HG03432 (cell line): ENCODE data around the gene SLC22A16.
"Not testable (repeated sequence)": the region's sequence is repeated elsewhere in the genome, so short reads cannot be mapped to it uniquely, and the experiment has no call there.

ENCODE experiments used
- ATAC-seq: cut with Tn5 transposase; IDR thresholded peaks from one replicate; pipeline ENCODE4 v1.9.1; 2021; ENCODE audit warnings: mild to moderate bottlenecking, moderate library complexity; ENCODE audit not compliant: unreplicated experiment

SLC22A16 gene, protein sequence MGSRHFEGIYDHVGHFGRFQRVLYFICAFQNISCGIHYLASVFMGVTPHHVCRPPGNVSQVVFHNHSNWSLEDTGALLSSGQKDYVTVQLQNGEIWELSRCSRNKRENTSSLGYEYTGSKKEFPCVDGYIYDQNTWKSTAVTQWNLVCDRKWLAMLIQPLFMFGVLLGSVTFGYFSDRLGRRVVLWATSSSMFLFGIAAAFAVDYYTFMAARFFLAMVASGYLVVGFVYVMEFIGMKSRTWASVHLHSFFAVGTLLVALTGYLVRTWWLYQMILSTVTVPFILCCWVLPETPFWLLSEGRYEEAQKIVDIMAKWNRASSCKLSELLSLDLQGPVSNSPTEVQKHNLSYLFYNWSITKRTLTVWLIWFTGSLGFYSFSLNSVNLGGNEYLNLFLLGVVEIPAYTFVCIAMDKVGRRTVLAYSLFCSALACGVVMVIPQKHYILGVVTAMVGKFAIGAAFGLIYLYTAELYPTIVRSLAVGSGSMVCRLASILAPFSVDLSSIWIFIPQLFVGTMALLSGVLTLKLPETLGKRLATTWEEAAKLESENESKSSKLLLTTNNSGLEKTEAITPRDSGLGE

DNA sequence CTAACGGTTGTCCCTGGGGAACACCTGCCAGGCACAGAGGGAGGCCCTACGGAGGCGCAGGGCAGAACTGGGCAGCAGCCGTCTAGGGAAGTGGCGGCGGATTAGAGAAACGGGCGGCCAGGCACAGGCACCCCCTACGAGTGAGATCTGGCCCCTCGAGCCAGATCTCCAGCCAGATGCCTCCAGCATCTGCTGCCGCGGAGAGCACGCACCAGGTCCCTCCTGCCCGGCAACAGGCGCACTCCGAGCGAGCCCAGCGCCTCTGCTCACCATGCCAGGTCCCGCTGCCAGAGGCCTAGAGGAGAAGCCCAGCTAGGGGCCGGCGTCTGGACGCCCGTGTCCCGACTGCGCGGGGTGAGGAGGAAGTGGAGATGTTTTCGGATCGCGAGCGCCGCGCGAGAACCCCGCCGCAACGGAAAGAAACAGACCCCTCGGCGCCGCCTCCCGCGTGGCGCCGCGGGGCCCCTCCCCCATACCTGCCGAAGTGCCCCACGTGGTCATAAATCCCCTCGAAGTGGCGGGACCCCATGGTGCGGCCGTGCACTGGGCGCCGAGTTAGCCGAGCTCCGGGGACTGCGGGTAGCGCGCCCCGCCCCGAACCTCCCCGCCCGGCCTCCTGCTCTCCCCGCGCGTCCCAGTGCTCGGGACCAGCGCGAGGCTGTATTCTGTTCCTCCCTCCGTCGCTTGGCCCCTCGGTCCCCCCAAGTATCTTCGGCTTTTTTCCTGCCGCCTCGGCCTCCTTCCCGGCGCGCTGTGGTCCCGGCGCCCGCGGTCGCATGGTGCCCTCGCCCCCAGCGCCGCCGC lies at the start of gene SLC22A16:
TSS of gene SLC22A16 (minus strand) at position 568 of the 804 bp plus-strand sequence. CDS start at position 529, 39 bp downstream.
- ATAC-seq: no peak

DNA sequence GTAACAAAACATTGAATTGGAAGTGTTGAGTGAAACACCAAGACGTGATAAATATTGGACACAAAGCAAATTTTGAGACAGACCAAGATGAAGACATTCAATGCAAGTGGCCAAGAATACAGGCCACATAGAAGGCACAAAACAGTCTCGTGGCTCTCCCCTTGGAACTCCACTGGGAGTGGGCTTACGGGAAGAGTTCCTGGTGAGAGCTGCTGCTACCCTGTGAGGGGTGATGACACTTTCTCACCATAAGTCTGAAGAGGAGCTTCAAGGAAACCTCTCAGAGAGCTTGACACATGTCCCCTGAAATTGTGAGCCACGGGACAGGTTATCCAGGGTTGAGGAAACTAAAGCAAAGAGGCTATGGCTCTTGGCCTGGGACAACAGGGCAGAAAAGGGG lies 48.6 kb upstream of the SLC22A16 start:
- ATAC-seq: no peak

DNA sequence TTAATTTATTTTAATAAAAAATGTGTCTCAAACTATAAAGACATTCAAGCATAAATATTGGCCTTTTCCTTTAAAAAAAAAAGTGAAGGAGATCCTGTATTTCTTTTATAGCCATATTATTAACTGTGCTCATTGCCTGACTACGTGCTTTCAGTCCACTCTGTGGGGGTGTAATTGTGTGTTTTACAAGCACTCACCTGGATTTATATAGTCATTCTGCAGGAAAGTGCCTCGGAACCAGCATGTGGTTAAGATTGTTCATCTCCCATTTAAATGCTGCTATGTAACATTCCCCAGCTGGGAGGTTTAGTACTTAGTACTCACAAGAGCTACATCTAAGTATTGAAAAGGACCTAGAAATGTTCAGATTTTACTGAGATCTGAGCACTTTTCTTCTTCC lies 47.9 kb upstream of the SLC22A16 start:
- no peak for ATAC-seq

DNA sequence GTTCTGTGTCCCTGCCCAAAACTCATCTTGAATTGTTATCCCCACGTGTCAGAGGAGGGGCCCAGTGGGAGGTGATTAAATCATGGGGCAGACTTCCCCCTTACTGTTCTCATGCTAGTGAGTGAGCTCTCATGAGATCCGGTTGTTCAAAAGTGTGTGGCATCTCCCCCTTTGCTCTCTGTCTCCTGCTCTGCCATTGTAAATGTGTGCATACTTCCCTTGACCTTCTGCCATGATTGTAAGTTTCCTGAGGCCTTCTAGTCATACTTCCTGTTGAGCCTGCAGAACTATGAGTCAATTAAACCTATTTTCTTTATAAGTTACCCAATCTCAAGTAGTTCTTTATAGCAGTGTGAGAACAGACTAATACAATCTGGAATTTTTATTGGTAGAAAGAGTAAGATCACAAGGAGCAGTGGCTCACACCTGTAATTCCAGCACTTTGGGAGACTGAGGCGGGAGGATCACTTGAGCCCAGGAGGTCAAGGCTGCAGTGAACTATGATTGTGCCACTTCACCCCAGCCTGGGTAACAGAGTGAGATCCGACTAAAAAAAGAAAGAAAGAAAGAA lies 47.1 kb upstream of the SLC22A16 start:
- ATAC-seq: no peak

DNA sequence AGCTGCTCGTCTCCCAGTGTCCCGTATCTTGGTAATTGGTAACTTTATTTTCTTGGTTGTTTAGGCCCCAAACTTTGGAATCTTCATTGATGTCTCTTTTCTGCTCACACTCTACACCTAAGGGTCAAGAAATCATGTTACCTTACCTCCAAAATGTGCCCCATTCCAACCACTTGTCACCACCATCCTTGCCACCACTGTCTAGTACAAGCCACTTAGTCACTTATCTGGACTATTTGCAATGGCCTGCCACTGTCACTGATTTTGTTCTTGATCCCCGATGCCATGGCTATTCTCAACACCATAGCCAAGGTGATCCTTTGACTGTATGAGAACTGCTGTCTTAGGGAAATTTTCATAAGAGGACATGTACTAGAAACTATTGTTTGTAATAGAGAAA lies 46.0 kb upstream of the SLC22A16 start:
- ATAC-seq: no peak

DNA sequence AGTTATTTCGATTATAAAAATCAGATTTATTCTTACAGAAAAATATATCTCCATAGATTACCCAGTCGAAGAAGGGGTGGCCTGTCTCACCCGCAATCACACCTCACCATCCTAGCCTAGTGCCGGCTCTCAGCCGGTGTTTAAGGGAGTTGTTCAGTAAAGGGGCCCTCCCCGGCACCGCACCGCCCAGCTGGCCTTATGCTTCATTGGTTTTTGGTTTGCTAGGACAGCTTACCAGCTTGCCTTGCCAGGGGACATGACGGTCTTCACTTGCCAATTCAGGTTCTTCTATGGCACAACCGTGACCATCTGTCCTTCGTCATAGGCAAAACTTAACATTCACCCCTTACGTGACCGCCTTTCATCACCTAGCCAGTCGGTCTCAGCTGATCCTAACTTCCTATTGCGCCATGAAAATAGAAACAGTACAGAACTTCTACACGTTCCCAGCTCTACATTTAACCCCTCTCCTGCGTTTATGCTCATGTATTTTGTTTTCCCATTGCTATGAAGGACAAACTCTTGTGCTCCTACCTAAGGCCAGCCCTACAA lies 44.7 kb upstream of the SLC22A16 start:
- no peak for ATAC-seq

DNA sequence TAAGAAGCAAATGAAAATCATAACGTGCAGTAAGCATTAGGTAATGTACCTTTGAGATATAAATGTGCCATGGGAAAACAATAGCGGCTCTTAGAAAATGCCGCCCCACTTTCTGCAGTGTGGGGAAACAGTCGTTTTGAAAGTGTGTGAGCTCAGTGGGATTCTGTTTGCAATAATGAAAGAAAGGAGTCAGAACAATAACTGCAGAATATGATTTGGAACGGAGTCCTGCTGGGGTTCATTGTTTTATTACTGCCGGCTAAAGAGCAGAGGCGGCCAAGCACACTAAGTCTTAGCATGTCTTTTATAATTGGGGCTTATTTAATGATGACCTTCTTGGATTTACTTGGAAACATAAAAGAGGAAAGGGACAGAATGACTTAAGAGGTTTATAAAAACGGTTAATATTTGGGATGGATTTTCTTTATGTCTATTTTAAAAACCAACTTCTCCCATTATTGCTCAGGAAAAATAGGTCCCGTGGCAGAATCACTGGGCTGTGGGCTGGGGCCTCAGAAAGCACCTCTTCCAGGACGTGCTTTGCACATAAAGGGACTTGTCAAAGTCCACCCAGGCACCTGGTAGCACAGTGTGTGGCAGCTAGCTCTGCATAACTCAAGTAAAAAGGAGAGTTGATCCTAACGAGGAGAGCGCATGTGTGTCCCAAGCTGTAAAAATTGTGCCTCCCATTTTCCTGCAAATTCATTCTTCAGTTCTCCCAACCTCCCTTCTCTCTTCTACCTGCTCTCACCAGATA lies 44.0 kb upstream of the SLC22A16 start:
- ATAC-seq: no peak

DNA sequence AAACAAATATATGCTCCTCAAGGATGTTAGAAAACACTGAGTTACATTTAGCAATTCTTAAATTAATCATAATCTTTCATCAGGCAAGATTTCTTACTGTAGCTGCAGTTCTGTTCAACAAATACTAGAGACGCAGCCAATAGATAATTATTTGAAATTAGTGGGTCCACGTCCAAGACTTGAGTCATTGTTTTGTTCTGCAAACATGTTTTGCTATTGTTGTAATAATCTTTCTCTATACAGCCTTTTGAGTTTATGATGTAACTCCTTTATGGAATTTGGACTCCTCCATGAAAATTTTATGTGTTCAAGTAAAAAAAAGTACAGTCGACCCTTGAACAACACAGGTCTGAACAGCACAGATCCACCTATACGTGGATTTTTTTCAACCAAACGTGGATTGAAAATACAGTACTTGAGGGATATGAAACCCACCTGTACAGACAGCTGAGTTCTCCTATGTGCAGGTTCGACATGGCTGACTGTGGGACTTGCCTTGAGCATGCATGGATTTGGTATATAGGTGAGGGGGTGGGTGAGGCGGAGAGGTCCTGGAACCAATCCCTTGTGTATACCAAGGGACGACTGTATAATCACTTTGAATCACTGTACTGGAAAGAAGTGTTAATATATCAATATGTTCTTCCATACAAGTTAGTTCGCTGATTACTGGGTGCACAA lies 41.3 kb upstream of the SLC22A16 start:
- ATAC-seq: no peak

DNA sequence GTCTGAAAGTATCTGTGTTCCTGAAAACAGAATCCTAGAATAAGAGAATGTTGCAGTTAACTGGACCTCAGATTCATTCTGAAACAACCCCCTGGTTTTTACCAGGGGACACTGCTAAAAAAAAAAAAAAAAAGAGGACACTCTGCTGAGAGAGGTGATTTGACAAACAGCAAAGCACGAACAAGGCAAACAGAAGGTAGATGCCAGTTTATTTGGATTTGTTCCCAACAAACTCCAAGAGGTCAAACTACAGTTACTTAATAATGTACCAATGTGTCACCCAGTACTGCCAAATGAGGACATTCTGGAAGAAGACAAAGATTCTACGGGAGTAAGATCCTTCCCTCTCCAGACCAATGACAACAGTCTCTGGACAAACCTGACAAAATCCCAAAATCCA lies 40.6 kb upstream of the SLC22A16 start:
- no peak for ATAC-seq

DNA sequence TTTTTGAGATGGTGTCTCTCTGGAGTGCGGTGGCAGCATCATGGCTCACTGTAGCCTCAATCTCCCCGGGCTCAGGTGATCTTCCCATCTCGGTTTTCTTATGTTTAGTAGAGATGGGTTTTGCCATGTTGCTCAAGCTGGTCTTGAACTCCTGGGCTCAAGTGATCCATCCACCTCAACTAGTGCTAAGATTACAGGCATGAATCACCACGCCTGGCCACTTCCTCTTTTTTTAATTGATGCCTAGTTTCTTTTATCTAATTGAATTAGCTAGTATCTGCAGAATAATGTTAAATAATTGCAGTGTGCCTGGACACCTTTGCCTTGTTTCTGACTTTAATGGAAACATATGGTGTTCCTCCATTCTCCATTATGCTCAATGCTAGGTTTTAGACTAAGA lies 38.4 kb upstream of the SLC22A16 start:
- ATAC-seq: no peak

DNA sequence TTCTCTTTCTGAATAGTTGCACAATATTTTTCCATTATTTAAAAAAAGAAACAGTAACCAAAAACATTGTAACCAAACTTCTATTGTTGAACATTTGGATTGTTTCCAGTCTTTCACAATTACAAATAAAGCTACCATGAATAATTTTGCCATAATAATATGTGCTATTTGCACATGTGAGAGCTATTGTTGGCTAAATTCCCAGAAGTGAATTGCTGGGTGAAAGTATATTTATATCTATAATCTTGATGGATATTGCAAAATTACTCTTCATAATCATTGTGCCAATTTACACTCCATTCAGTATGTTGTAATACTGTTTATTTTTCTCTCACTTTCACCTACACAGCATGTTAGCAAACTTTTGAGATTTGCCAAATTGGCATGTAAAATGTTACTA lies 36.6 kb upstream of the SLC22A16 start:
- no peak for ATAC-seq

DNA sequence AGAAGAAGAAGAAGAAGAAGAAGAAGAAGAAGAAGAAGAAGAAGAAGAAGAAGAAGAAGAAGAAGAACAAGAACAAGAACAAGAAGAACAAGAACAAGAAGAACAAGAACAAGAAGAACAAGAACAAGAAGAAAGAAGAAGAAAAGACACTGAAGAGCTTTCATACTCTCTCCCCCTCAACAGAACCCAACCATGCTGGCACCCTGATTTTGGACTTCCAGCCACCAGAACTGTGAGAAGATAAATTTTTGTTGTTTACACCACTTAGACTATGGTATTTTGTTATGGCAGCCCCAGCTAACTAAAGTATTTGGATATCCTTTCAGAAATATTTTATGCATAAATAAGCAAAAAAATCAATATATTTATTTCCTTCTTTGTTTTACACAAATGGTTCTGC lies 36.1 kb upstream of the SLC22A16 start:
- ATAC-seq: not testable (repeated sequence)

DNA sequence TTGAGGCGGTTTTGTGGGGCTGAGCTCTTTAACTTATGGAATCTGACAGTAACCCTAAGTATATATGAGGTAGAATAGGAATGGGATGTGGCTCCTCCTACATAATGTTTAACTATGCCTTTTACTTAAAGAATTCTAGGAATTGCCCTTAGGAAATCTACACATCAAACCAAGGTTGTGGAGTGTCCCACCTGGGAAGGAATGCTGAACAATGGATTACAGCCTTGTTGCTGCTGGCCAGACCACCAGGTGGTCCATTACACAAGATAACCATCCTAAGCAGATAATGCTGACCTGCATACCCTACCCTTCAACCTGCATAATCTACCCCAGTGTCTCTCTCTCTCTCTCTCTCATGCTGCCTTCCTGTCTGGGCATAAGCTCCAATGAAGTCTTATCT lies 35.0 kb upstream of the SLC22A16 start:
- ATAC-seq: no peak

DNA sequence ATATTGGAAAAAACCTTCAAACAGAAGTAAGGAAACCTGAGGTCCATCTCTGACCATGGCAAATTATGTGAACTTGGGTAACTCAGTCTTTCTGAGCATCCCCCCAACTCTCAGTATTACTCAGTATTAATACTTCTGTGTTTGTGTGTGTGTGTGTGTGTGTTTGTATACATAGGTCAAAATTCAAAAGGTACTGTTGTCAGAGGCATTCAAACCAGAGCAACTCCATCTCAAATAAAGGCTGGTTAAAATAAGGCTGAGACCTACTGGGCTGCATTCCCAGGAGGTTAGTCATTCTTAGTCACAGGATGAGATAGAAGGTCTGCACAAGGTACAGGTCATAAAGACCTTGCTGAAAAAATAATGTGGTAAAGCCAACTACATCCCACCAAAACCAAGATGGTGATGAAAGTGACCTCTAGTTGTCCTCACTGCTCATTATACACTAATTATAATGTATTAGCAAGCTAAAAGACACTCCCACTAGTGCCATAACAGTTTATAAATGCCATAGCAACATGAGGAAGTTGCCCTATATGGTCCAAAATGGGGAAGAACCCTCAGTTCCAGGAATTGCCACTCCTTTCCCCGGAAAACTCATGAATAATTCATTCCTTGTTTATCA lies 33.3 kb upstream of the SLC22A16 start:
- ATAC-seq: no peak

DNA sequence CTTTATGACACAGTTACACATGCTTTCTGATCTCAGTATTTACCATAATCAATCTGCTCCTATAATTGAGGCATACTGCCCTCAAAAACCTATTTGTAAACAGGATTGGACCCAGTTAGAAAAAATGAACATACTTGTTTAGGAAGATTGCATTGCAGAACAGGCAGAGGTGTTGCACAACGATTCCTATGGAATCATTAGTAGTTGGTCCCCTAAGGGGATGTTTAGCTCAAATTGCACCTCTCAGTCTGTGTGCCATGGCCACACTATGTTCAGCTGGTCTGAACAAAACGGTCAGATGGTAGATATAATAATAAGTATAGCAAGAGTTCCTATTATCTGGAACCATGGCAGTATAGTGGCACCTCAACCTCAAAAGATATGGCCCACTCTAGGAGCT lies 28.5 kb upstream of the SLC22A16 start:
- not testable (repeated sequence) for ATAC-seq

DNA sequence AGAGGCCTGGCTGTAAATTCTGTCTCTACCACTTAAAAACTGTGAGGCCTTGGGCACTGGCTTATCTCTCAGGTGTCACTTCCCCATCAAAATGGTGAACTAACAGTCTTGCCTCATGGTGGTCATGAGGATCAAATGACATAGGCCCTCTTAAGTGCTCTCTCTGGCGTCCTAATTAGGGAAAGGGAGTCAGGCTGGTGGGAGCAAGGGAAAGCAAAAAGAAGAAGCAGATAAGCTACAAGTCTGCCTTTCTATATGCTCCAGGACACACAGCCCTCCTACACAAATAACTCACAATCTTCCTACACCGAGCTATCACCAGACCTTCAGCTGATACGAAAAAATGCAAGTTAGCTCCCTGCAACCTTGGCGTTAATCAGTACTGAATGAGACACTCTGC lies 19.5 kb upstream of the SLC22A16 start:
- no peak for ATAC-seq

DNA sequence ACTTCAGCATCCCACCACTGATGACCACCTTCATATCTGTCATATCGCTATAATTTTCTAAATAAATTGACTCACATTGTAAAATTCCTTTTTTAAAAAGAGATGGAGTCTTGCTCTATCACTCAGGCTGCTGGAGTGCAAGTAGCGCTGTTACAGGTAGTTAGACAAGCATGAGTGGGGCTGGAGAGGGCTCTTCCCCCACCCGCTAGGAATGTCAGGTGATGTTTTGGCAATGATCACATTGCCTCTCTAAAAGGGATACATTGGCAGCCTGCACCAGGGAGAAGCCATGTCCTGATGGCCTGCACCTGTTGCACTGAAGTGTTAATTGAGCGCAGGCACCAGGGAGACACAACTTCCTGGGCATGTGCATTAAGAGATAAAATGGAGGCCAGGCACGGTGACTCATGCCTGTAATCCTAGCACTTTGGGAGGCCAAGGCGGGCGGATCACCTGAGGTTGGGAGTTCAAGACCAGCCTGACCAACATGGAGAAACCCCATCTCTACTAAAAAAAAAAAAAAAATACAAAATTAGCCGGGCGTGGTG lies 16.9 kb upstream of the SLC22A16 start:
- ATAC-seq: no peak

DNA sequence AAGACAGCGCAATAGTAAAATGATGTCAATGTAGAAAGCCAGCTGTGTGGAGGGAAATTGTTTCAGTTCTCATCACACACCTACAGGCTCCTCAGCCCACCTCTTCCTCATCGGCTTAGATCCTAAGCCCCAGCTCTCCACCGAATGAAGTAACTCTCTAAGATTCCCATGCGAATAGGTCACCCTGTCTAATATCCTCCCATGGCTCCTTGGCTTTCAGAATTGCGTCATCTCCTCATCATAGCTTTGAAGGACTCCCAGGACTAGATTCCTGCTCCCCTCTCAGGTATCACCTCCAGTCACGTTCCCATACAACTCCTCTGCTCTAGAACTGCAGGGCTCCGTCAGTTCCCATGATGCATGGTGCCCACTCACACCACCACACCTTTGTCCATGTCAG lies 16.2 kb upstream of the SLC22A16 start:
- ATAC-seq: no peak

DNA sequence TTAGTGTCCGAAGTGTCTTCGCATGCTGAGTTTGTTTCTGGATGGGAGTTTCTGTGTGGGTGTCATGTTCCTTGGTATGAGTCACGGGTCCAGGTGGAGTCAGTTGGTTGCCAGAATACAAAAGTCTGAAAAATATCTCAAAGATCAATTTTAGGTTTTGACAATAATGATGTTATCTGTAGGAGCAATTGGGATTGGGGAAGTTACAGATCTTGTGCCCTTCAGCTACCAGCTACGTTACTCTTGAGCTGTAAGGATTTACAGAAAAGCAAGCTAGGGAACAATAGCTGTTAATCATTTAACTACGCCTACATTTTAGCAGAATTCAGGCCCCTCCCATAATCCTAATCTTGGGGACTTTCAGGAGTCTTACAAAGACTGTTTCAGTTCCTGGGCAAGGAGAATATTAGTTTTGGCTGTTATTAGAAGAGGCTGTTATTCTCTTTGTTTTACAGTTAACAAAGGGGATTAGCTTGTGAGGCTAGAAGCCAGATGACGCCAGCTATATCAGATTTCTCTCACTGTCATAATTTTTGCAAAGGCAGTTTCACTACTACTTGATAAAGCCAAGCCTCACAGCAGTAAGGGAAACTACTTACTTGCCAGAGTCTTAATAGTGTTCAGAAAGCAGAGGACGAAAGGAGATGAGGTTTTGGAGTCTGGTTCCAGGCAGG lies 15.4 kb upstream of the SLC22A16 start:
- no peak for ATAC-seq
